HG02884 (cell line): Measurements from ENCODE around the gene RTL9.
"Not testable (repeated sequence)": the region's sequence is repeated elsewhere in the genome, so short reads cannot be mapped to it uniquely, and the experiment has no call there.

ENCODE experiments used
- ATAC-seq: cut with Tn5 transposase; IDR thresholded peaks from one replicate; pipeline ENCODE4 v1.9.1; 2021; ENCODE audit warnings: mild to moderate bottlenecking, moderate library complexity; ENCODE audit not compliant: unreplicated experiment

RTL9 gene

DNA sequence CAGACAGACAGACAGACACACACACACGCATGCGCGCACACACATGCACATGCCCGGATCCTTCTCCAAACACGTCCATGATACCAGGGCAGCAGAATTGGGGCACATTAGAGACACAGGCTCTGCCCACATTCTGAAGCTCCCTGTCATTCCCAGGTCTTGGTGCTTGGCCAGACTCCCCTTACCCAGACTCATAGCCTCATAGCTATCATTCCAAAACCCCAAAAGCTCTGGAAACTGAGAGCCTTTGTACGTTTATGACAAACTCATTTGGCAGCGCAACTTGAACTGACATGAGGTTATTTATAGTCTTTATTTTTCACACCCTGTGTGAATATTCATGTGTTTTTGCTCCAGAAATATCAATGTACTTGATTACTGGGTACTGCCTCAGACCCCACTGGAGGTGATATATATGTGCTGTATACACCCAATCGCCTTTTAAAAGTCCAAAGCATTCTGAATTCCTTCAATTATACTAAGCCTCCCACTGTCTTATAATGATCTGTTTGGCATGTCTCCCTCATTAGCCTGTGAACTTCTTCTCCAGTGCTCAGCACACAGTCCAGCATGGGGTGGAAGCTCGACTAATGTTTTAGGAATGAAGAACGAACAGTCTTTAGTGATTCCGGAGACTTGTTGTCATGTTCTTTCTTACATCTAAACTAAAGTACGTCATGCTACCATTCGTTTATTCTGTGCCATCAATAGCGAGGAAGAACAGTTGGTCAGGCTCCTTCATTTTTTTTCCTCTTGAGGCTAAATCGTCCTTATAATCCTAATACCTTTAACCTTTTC is 45.0 kb downstream of the RTL9 start:
- no peak for ATAC-seq

DNA sequence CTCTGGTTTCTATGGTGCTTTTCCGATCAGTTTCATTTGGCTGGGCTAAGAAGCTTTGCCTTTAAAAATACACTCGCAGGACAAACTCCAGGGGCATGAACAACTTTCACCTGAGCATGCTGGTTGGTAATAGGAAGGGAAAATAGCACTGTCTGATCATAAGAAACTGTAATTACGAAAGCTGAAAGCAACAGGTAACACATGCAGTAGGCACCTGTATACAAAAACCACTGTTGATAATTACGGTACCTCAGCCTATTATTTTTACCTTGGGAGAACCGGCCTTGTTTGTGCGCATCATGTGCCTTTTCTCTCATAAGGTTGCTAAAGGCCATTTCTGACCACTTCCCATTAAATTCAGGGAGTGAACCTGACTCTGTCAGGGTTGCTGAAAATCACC is 45.7 kb downstream of the RTL9 start:
- ATAC-seq = no peak

DNA sequence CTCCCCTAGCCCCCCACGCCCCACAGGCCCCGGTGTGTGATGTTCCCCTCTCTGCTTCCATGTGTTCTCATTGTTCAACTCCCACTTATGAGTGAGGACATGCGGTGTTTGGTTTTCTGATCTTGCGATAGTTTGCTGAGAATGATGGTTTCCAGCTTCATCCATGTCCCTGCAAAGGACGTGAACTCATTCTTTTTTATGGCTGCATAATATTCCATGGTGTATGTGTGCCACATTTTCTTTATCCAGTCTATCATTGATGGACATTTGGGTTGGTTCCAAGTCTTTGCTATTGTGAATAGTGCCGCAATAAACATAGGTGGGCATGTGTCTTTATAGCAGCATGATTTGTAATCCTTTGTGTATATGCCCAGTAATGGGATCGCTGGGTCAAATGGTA is 47.6 kb downstream of the RTL9 start:
- ATAC-seq = not testable (repeated sequence)

DNA sequence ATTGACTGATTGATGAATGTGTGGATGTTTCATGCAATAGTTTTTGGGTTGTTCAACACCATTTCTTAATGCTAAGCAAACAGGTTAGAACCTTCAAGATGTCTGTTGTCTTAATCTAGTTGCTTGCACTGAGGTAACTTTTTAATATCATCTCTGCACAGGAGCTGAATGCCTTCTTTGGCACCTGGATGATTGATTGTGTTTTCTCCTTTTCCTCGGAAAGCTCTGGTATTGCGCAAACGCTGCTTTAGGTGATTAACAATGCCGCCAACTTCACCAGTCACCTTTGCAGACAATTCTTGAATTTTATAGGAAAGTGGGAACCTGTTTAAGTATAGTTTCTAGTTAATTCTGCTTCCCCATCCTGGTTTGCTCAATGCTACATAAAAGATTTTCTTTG is 48.2 kb downstream of the RTL9 start:
- ATAC-seq = no peak

DNA sequence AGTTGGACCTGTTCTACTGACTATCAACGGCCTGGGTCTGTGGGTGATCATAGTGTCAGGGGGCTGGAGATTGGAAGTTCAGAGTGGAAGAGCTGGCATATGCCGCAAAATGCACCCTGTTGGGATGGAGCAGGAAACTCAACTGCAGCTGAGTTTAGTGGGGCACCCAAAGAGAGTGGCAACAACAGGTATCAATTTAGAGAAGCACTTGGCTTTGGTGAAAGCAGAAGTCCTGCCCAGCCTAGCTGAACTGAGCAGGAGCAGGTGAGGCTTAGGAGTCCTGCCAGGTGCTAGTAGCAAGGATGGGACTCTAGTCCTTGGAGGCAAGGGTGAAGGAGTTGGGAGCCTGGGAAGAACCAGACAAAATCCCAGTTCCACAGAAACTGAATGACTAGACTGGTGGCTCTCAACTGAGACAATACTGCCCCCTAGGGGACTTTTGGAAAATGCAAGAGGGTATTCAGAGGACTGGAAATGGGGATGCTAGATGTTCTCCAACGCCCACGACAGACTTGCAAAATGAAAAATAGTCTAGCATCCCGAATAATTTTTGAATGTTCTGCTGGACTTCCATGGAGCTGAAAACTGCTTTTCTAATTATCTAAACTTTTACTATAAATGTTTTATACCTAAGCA is 49.4 kb downstream of the RTL9 start:
- no peak for ATAC-seq
